Measurements from ENCODE around the gene UTP4. TPM values are rescaled to one million over a fixed set of nuclear protein-coding genes. Genes with fewer than 3 reads are reported as not detected.

Gene UTP4
- total RNA-seq, 2 donors from 2014 or later = 11.4 to 29.6 TPM

DNA sequence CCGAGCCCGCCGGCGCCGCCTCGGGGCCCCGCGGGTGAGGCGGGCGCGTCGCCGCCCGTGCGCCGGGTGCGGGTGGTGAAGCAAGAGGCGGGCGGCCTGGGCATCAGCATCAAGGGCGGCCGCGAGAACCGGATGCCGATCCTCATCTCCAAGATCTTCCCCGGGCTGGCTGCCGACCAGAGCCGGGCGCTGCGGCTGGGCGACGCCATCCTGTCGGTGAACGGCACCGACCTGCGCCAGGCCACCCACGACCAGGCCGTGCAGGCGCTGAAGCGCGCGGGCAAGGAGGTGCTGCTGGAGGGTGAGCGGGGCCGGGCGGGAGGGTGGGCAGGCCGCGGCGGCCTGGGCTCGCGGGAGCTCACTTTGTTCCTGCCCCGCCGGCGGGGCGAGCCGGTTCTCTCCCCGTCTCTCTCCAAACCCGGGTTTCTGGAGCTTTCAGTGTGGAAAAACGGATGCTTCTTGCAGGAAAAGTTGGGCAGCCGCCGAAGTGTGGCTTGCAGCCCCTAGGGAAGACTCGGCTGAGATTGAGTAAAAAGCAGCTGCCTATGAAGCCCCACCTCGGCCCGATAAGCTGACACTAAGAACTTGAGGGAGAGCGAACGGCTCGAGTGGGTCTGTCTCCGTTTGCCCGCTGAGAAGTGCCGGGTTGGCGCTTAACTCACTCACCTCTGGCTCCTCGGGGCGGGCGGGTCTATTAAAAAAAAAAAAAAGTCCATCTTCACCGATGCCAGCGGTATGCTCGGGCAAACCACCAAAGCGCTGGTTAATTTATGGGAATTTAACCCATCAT lies 55.2 kb downstream of the UTP4 start:
- Histone ChIP-seq H3K27me3 (no peaks in the 10 kb centered on the region), H3K27ac (peak overlapping the region; percentile 82 to 91), H3K4me1 (peaks cover 0 to 33% of the 10 kb centered on the region in 2 donors), H3K4me3 (peak overlapping the region; percentile 88 to 91), H3K9me3 (no peaks in the 10 kb centered on the region), H3K36me3 (no peaks in the 10 kb centered on the region)
- DNase-seq (ENCODE audit: low spot score) = peak; percentile 70
- TF ChIP-seq, protein P1, sequence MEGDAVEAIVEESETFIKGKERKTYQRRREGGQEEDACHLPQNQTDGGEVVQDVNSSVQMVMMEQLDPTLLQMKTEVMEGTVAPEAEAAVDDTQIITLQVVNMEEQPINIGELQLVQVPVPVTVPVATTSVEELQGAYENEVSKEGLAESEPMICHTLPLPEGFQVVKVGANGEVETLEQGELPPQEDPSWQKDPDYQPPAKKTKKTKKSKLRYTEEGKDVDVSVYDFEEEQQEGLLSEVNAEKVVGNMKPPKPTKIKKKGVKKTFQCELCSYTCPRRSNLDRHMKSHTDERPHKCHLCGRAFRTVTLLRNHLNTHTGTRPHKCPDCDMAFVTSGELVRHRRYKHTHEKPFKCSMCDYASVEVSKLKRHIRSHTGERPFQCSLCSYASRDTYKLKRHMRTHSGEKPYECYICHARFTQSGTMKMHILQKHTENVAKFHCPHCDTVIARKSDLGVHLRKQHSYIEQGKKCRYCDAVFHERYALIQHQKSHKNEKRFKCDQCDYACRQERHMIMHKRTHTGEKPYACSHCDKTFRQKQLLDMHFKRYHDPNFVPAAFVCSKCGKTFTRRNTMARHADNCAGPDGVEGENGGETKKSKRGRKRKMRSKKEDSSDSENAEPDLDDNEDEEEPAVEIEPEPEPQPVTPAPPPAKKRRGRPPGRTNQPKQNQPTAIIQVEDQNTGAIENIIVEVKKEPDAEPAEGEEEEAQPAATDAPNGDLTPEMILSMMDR (IDR thresholded peaks at IDR 0.05) = no peak

DNA sequence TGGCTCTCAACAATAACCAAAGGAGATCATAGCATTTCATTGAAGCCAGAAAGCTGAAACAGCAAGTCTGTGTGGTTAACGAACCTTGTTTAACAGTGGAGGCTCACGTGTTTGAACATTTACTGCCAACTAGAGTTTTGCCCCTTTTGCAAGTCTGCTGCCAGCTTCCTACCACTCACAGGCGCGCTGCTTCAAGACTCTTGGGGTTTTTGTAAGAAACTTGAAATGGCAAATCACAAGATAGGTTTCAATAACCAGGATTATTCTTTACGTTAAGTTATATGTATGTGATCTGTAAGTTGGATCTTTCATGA lies 55.7 kb downstream of the UTP4 start:
- H3K4me1 ChIP-seq = peaks cover 0 to 33% of the 10 kb centered on the region in 2 donors
- no peak for DNase-seq (ENCODE audit: low spot score)
- TF ChIP-seq, protein P1 (IDR thresholded peaks at IDR 0.05) = no peak
- H3K27ac ChIP-seq = peak overlapping the region; percentile 82 to 91
- peak overlapping the region; percentile 88 to 91 for H3K4me3 ChIP-seq
- H3K27me3 ChIP-seq = no peaks in the 10 kb centered on the region
- H3K9me3 ChIP-seq = no peaks in the 10 kb centered on the region
- no peaks in the 10 kb centered on the region for H3K36me3 ChIP-seq

DNA sequence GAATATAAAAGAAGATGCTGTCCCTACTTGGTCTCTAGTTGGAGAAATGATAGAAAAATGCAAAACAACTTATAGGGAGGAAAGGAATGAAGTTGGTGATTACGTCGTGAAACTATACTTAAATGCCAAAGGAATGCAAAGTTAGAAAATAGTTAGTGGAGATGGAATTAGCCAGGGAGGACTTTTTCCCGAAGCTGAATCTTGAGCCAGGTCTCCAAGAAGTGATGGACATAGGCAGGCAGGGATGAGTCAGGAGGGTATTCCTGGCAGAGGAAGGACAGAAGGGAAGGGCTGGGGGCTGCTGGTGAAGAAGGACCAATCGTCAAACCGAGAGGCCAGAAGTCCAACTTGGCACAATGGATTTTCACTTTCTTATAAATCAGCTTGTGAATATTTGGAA lies 56.3 kb downstream of the UTP4 start:
- no peak for DNase-seq (ENCODE audit: low spot score)
- H3K27ac ChIP-seq = no peak overlapping the region
- H3K9me3 ChIP-seq = no peaks in the 10 kb centered on the region
- TF ChIP-seq, protein P1 (IDR thresholded peaks at IDR 0.05) = no peak
- H3K27me3 ChIP-seq = no peaks in the 10 kb centered on the region
- no peaks in the 10 kb centered on the region for H3K36me3 ChIP-seq
- peaks cover 0 to 35% of the 10 kb centered on the region in 2 donors for H3K4me1 ChIP-seq
- H3K4me3 ChIP-seq = peak overlapping the region; percentile 88 to 91

DNA sequence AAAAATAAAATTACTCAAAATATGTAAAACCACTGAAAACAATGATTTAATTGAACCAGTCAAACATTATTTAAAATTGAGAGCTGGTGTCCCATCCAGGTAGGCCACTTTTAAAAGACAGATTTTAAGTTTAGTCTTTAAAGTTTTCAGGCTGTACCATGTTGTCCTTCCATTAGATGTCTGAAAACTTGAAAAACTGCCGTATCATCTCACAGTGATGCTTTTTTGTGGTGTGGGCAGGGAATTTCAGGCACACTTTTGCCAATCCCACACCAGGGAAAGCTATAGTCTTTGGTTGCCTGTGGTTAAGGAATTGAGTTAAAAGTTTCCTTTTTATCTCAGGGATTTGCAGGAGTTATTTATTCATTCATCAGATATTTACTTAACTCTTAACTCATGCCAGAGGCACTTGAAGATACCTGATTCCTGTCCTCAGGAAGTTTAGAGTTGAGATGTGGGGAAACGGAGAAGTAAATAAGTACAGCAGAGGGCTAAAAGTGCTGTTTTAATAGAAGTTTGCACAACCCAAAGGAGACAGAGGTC lies 57.7 kb downstream of the UTP4 start:
- no peak for DNase-seq (ENCODE audit: low spot score)
- Histone ChIP-seq H3K9me3 (no peaks in the 10 kb centered on the region), H3K4me3 (no peak overlapping the region), H3K27me3 (no peaks in the 10 kb centered on the region), H3K4me1 (peaks cover 0 to 40% of the 10 kb centered on the region in 2 donors), H3K36me3 (no peaks in the 10 kb centered on the region), H3K27ac (no peak overlapping the region)
- TF ChIP-seq, protein P1 (IDR thresholded peaks at IDR 0.05) = no peak

DNA sequence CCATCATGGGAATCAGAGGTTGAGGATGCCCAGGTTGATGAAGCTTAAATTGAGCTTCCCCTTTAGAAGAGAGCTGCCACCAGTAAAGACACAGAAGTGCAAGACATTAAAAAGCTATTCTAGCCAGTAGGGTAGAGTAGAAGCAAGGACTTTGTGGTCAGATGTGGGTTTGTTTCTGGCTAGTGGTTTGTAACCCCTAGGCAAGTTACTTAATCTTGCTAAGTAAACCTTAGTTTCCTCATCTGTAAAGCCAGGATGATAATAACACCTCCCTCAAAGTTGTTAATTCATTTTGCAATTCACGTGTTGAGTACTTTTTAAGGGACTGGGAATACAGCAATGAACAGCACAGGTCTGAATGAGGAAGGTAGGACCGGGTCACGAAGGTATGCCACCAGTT lies 58.1 kb downstream of the UTP4 start:
- no peaks in the 10 kb centered on the region for H3K27me3 ChIP-seq
- no peak overlapping the region for H3K27ac ChIP-seq
- no peaks in the 10 kb centered on the region for H3K9me3 ChIP-seq
- H3K4me3 ChIP-seq = no peak overlapping the region
- TF ChIP-seq, protein P1 (IDR thresholded peaks at IDR 0.05) = no peak
- H3K4me1 ChIP-seq = peaks cover 0 to 43% of the 10 kb centered on the region in 2 donors
- DNase-seq (ENCODE audit: low spot score) = no peak
- no peaks in the 10 kb centered on the region for H3K36me3 ChIP-seq
